H1 (cell line): Measurements from ENCODE around the gene G6PC3. TPM values are rescaled to one million over a fixed set of nuclear protein-coding genes. Genes with fewer than 3 reads are reported as not detected.

ENCODE experiments used
- CTCF ChIA-PET: fragments of 300-600 bp; sonication (Branson Sonifier 250); formaldehyde crosslinking; loops from one replicate; lab custom pipeline; 2021; ENCODE audit not compliant: partially characterized antibody; lab: Charles Lee
- POLR2A ChIA-PET: fragments of 300-600 bp; sonication (Branson Sonifier 250); formaldehyde crosslinking; loops from one replicate; lab custom pipeline; 2021; ENCODE audit warnings: inconsistent platforms; ENCODE audit not compliant: partially characterized antibody; lab: Charles Lee
- DNase-seq, 2 experiments: peaks; one replicate each; pipeline versions ENCODE4 v3.0.0 to v3.0.0-alpha.2; 2010 to 2022; ENCODE audit warnings: low spot score in 2 of 2, low read depth in 1 of 2, mixed read lengths in 1 of 2
- FAIRE-seq: peaks from 2 replicates; lab custom pipeline; 2011; peaks lifted over from hg19 to GRCh38; lab: Jason Lieb, UNC
- H2AFZ ChIP-seq: 2 replicates; pipeline ENCODE4 v1.8.1; 2012; ENCODE audit warnings: low read length, inconsistent platforms
- H2AK5ac ChIP-seq: 2 replicates; pipeline ENCODE4 v1.6.1; 2013; ENCODE audit warnings: low read depth, low read length
- H2BK120ac ChIP-seq: replicated peaks from 2 replicates; pipeline ENCODE3; 2013; ENCODE audit warnings: low read depth, low read length, inconsistent platforms
- H2BK12ac ChIP-seq: 2 replicates; pipeline ENCODE4 v1.6.1; 2013; ENCODE audit warnings: low read depth, low read length
- H2BK15ac ChIP-seq: 2 replicates; pipeline ENCODE4 v1.6.1; 2013; ENCODE audit warnings: low read length
- H2BK20ac ChIP-seq: 2 replicates; pipeline ENCODE4 v1.6.1; 2013; ENCODE audit warnings: low read length
- H2BK5ac ChIP-seq: 2 replicates; pipeline ENCODE4 v1.6.1; 2013; ENCODE audit warnings: low read depth, low read length
- H3K14ac ChIP-seq: 2 replicates; pipeline ENCODE4 v1.6.1; 2013; ENCODE audit warnings: inconsistent platforms; ENCODE audit not compliant: insufficient read length
- H3K18ac ChIP-seq: 2 replicates; pipeline ENCODE4 v1.6.1; 2013; ENCODE audit warnings: low read length; ENCODE audit errors: extremely low read depth
- H3K23ac ChIP-seq: 2 replicates; pipeline ENCODE4 v1.6.1; 2013; ENCODE audit warnings: inconsistent platforms; ENCODE audit not compliant: insufficient read length
- H3K23me2 ChIP-seq: 2 replicates; pipeline ENCODE4 v1.6.1; 2013; ENCODE audit warnings: low read depth, low read length
- H3K27ac ChIP-seq: 2 replicates; pipeline ENCODE4 v1.6.1; 2011; ENCODE audit warnings: low read depth, low read length, inconsistent platforms
- H3K27me3 ChIP-seq, 4 experiments: replicated peaks in 1 of 4; 1 replicate in 1 of 4; 2 replicates in 3 of 4; pipeline versions ENCODE4 v1.6.1 to v1.8.1; 2011 to 2013; ENCODE audit warnings: low read length in 3 of 4, mild to moderate bottlenecking in 3 of 4, inconsistent platforms in 2 of 4, mixed read lengths in 2 of 4, moderate library complexity in 1 of 4; ENCODE audit not compliant: control insufficient read depth in 3 of 4, insufficient read depth in 3 of 4; ENCODE audit errors: extremely low read depth in 1 of 4
- H3K36me3 ChIP-seq, 4 experiments: 2 replicates each; pipeline versions ENCODE4 v1.6.1 to v1.8.1; 2011 to 2013; ENCODE audit warnings: mild to moderate bottlenecking in 4 of 4, low read length in 3 of 4, moderate library complexity in 2 of 4, control low read depth in 1 of 4, inconsistent platforms in 1 of 4; ENCODE audit not compliant: insufficient read depth in 4 of 4, control insufficient read depth in 2 of 4
- H3K4ac ChIP-seq: replicated peaks from 2 replicates; pipeline ENCODE3; 2013; ENCODE audit warnings: low read length, low read depth, mixed read lengths, inconsistent platforms; ENCODE audit not compliant: insufficient read length
- H3K4me1 ChIP-seq, 4 experiments: replicated peaks in 1 of 4; 1 replicate in 1 of 4; 2 replicates in 3 of 4; pipeline versions ENCODE4 v1.6.1 to v1.8.1; 2011 to 2013; ENCODE audit warnings: low read length in 3 of 4, inconsistent platforms in 2 of 4, mixed read lengths in 1 of 4; ENCODE audit not compliant: insufficient read depth in 4 of 4, control insufficient read depth in 3 of 4
- H3K4me2 ChIP-seq, 2 experiments: 2 replicates each; pipeline versions ENCODE4 v1.6.1 to v1.8.1; 2011 to 2013; ENCODE audit warnings: low read depth in 2 of 2, low read length in 2 of 2, control low read depth in 1 of 2, inconsistent platforms in 1 of 2, mild to moderate bottlenecking in 1 of 2; ENCODE audit not compliant: insufficient read depth in 1 of 2
- H3K4me3 ChIP-seq, 4 experiments: fragments of 200-600, 300-600 bp in 1 of 4; sonication (generic), shearing (Covaris generic), sonication (Bioruptor Twin) in 1 of 4; 2 replicates each; pipeline versions ENCODE4 v1.5.1 to v1.8.1; 2011 to 2016; ENCODE audit warnings: low read length in 4 of 4, low read depth in 3 of 4, control low read depth in 2 of 4, inconsistent platforms in 2 of 4, mild to moderate bottlenecking in 2 of 4, mixed read lengths in 1 of 4, moderate library complexity in 1 of 4; ENCODE audit not compliant: insufficient read depth in 2 of 4; ENCODE audit errors: extremely low read depth in 1 of 4
- H3K56ac ChIP-seq: replicated peaks from 2 replicates; pipeline ENCODE3; 2013; ENCODE audit warnings: low read depth, mild to moderate bottlenecking, mixed read lengths, low read length, inconsistent platforms; ENCODE audit not compliant: insufficient read length
- H3K79me1 ChIP-seq: 2 replicates; pipeline ENCODE4 v1.6.1; 2013; ENCODE audit warnings: low read depth, low read length, control low read depth
- H3K79me2 ChIP-seq, 2 experiments: 2 replicates each; pipeline versions ENCODE4 v1.6.1 to v1.8.1; 2012 to 2013; ENCODE audit warnings: low read length in 2 of 2, mild to moderate bottlenecking in 2 of 2, inconsistent platforms in 1 of 2; ENCODE audit not compliant: insufficient read depth in 2 of 2, control insufficient read depth in 1 of 2
- H3K9ac ChIP-seq, 4 experiments: replicated peaks in 1 of 4; 1 replicate in 1 of 4; 2 replicates in 3 of 4; pipeline versions ENCODE4 v1.6.1 to v1.8.1; 2011 to 2013; ENCODE audit warnings: low read depth in 3 of 4, low read length in 3 of 4, control low read depth in 2 of 4, mild to moderate bottlenecking in 2 of 4, moderate library complexity in 2 of 4, inconsistent platforms in 1 of 4; ENCODE audit errors: extremely low read depth in 1 of 4
- H3K9me3 ChIP-seq, 2 experiments: 2 replicates each; pipeline versions ENCODE4 v1.6.1 to v1.8.1; 2012 to 2013; ENCODE audit warnings: mild to moderate bottlenecking in 2 of 2, moderate library complexity in 2 of 2, control low read depth in 1 of 2, inconsistent platforms in 1 of 2, low read depth in 1 of 2, low read length in 1 of 2, mixed read lengths in 1 of 2; ENCODE audit not compliant: insufficient read depth in 2 of 2
- H4K20me1 ChIP-seq, 2 experiments: replicated peaks in 1 of 2; 2 replicates each; pipeline versions ENCODE3 to v1.8.1; 2011 to 2013; ENCODE audit warnings: inconsistent platforms in 2 of 2, low read length in 2 of 2, mild to moderate bottlenecking in 1 of 2; ENCODE audit not compliant: insufficient read depth in 2 of 2, control insufficient read depth in 1 of 2
- H4K5ac ChIP-seq: 2 replicates; pipeline ENCODE4 v1.6.1; 2013; ENCODE audit warnings: low read length, low read depth, mixed read lengths, inconsistent platforms; ENCODE audit not compliant: insufficient read length
- H4K8ac ChIP-seq: 2 replicates; pipeline ENCODE4 v1.8.0; 2013; ENCODE audit warnings: mild to moderate bottlenecking, moderate library complexity, low read length, inconsistent platforms; ENCODE audit not compliant: insufficient read depth; ENCODE audit errors: extremely low read depth
- H4K91ac ChIP-seq: replicated peaks from 2 replicates; pipeline ENCODE3; 2013; ENCODE audit warnings: low read length, mixed read lengths, inconsistent platforms; ENCODE audit not compliant: insufficient read length
- BACH1 ChIP-seq: IDR thresholded peaks from 2 replicates; pipeline ENCODE4 v1.6.1; 2012; ENCODE audit warnings: low read length, improper control_type of control experiment
- CREB1 ChIP-seq: IDR thresholded peaks from 2 replicates; pipeline ENCODE4 v1.6.1; 2012; ENCODE audit warnings: inconsistent platforms
- EGR1 ChIP-seq: IDR thresholded peaks from 2 replicates; pipeline ENCODE4 v1.6.1; 2011; ENCODE audit warnings: low read depth, low read length, borderline replicate concordance
- GABPA ChIP-seq: IDR thresholded peaks from 2 replicates; pipeline ENCODE4 v1.6.1; 2011; ENCODE audit warnings: mild to moderate bottlenecking, low read length, moderate library complexity, borderline replicate concordance; ENCODE audit not compliant: insufficient read depth
- NANOG ChIP-seq: IDR thresholded peaks from 2 replicates; pipeline ENCODE4 v1.6.1; 2011; ENCODE audit warnings: low read length, low read depth, mild to moderate bottlenecking, inconsistent platforms; ENCODE audit not compliant: insufficient read depth, poor library complexity, severe bottlenecking
- RAD21 ChIP-seq, 2 experiments: IDR thresholded peaks in 1 of 2; conservative IDR thresholded peaks in 1 of 2; 2 replicates each; pipeline ENCODE4 v1.6.1; 2011; ENCODE audit warnings: low read depth in 2 of 2, low read length in 2 of 2, improper control_type of control experiment in 1 of 2, inconsistent platforms in 1 of 2, mild to moderate bottlenecking in 1 of 2, moderate library complexity in 1 of 2
- RXRA ChIP-seq: IDR thresholded peaks from 2 replicates; pipeline ENCODE4 v1.6.1; 2011; ENCODE audit warnings: low read depth, mild to moderate bottlenecking, low read length, moderate library complexity; ENCODE audit not compliant: insufficient read depth
- SIRT6 ChIP-seq: IDR thresholded peaks from one replicate; pipeline ENCODE4 v1.7.1; 2012; ENCODE audit warnings: low read length, inconsistent platforms
- SIX5 ChIP-seq: IDR thresholded peaks from 2 replicates; pipeline ENCODE4 v1.6.1; 2011; ENCODE audit warnings: mild to moderate bottlenecking, low read depth, low read length
- SP4 ChIP-seq: IDR thresholded peaks from 2 replicates; pipeline ENCODE4 v1.6.1; 2012; ENCODE audit warnings: low read length, inconsistent platforms
- SRF ChIP-seq: IDR thresholded peaks from 2 replicates; pipeline ENCODE4 v1.6.1; 2011; ENCODE audit warnings: mild to moderate bottlenecking, low read depth, low read length, moderate library complexity
- TAF1 ChIP-seq: IDR thresholded peaks from 2 replicates; pipeline ENCODE4 v1.6.1; 2011; ENCODE audit warnings: mild to moderate bottlenecking, low read depth, low read length
- TAF7 ChIP-seq: optimal IDR thresholded peaks from 2 replicates; pipeline ENCODE3; 2011; ENCODE audit warnings: low read depth, mild to moderate bottlenecking, inconsistent platforms, low read length, moderate library complexity, borderline replicate concordance
- USF2 ChIP-seq: IDR thresholded peaks from 2 replicates; pipeline ENCODE4 v1.6.1; 2011; ENCODE audit warnings: low read length, improper control_type of control experiment
- WGBS, 2 experiments: shearing (Covaris generic) in 1 of 2; methylation state at CpG; one replicate each; pipeline versions ENCODE4 v1.1.6 to v1.1.7; 2013 to 2015; ENCODE audit warnings: low lambda C conversion rate in 2 of 2, mixed read lengths in 2 of 2, inconsistent platforms in 1 of 2, low coverage in 1 of 2, missing lambda C conversion rate in 1 of 2; ENCODE audit not compliant: insufficient replicate concordance in 2 of 2, insufficient coverage in 1 of 2, insufficient read length in 1 of 2; ENCODE audit errors: extremely low coverage in 1 of 2, missing lambda C conversion rate in 1 of 2; 5-methylcytosine and 5-hydroxymethylcytosine counted together
- polyA plus RNA-seq, 7 experiments: library from polyadenylated mRNA; depleted of rRNA in 3 of 7; stranded (reverse) in 5 of 7; unstranded in 2 of 7; fragments of >200 nt in 5 of 7; fragments of 200-250 nt in 2 of 7; gene quantifications; 1 replicate in 5 of 7; 2 replicates in 1 of 7; 4 replicates in 1 of 7; pipeline versions ENCODE4 v1.2.1 to v1.2.3, GENCODE V29; 2011 to 2013; ENCODE audit warnings: missing spikeins in 2 of 7, mixed read lengths in 2 of 7
- total RNA-seq: library from RNA; stranded (reverse); fragmentation: NEBNext Ultra II Directional; extraction: Animal tissue kit (Norgen Biotek cat#: 25700); gene quantifications from 2 replicates; pipeline ENCODE4 v1.2.1, GENCODE V29; 2021

Gene G6PC3
- total and polyA plus RNA-seq, 2 of the 8 experiments (the other 6 are each of a cell fraction or from before 2014, with no cell fraction given) = 104 to 343 TPM

- no peak overlapping the region for H2BK12ac ChIP-seq
- H2BK120ac ChIP-seq = no peak overlapping the region
- H3K18ac ChIP-seq = no peak overlapping the region
- no peaks in the 10 kb centered on the region for H3K4me1 ChIP-seq
- FAIRE-seq (no peak), DNase-seq (no peak)
- H3K9ac ChIP-seq = no peak overlapping the region
- WGBS, 2 experiments = 94% methylated on average over 4 of the region's 4 CpGs; no CpG with 5 or more reads in 1 of the 2 experiments
- H3K4me3 ChIP-seq = no peak overlapping the region
- no peak overlapping the region for H2BK20ac ChIP-seq
- H4K8ac ChIP-seq = no peak overlapping the region
- H4K91ac ChIP-seq = no peak overlapping the region
- H2AFZ ChIP-seq = no peak overlapping the region
- no peaks in the 10 kb centered on the region; a peak in 1 of 4 replicates for H3K9me3 ChIP-seq
- no peak overlapping the region for H2AK5ac ChIP-seq
- no peak overlapping the region for H4K5ac ChIP-seq
- H2BK5ac ChIP-seq = no peak overlapping the region
- H3K4me2 ChIP-seq = no peak overlapping the region
- no peak overlapping the region for H3K56ac ChIP-seq
- H3K27ac ChIP-seq = no peak overlapping the region
- H2BK15ac ChIP-seq = no peak overlapping the region
- H3K79me2 ChIP-seq = peaks cover 0 to 76% of the 10 kb centered on the region in 2 experiments; a peak in 2 of 4 replicates
- H3K14ac ChIP-seq = no peak overlapping the region
- H3K23ac ChIP-seq = no peak overlapping the region
- ChIA-PET POLR2A (interaction anchor here (0.7 to 7.4 kb wide), 5 partner anchors 18 to 47 kb away, joined by 3 to 55 read pairs (median 9); no protein-coding TSS in a partner anchor), CTCF (interaction anchor here (1.0 to 9.5 kb wide), 4 partner anchors 18 to 105 kb away, joined by 3 to 108 read pairs (median 4); partner anchors contain the start of gene PPY)
- H3K36me3 ChIP-seq = peaks cover 4 to 42% (median 17%) of the 10 kb centered on the region in 4 experiments
- peaks cover 4% of the 10 kb centered on the region for H3K79me1 ChIP-seq
- H3K23me2 ChIP-seq = no peaks in the 10 kb centered on the region
- H4K20me1 ChIP-seq = peaks cover 7 to 8% of the 10 kb centered on the region in 2 experiments
- no peak overlapping the region for H3K4ac ChIP-seq
- H3K27me3 ChIP-seq = no peaks in the 10 kb centered on the region
- TF ChIP-seq SRF (no peak), BACH1 (no peak), TAF1 (no peak), SP4 (no peak), EGR1 (no peak), TAF7 (no peak), SIX5 (no peak), SIRT6 (no peak), GABPA (no peak), RAD21 (IDR thresholded peaks at IDR 0.05 in 1 of 2, conservative IDR thresholded peaks at IDR 0.05 in 1 of 2; ENCODE audit: low read depth in 2 of 2, low read length in 2 of 2) (no peak), RXRA (no peak), USF2 (no peak), CREB1 (no peak), NANOG (no peak)
Measured at GRCh38 chr17:44045486-44045885, 25.0 kb upstream of the G6PC3 start.
